ENCODE results near the gene SASS6. TPM values are rescaled to one million over a fixed set of nuclear protein-coding genes. Genes with fewer than 3 reads are reported as not detected.

The SASS6 gene
- total and polyA plus RNA-seq, 10 of the 15 experiments (the other 5 are each of a cell fraction or from before 2014, with no cell fraction given) = 6.6 to 17.9 (median 10.2) TPM

GRCh38 chr1:100132566-100133477, at the start of gene SASS6, which contains the start of gene TRMT13 (continued):
- TF ChIP-seq CHD4 (IDR thresholded peaks at IDR 0.05) (no peak), GATAD2B (conservative IDR thresholded peaks at IDR 0.05; ENCODE audit: low read depth) (peak; percentile 84), HSF1 (IDR thresholded peaks at IDR 0.05; ENCODE audit: low read depth, low read length) (no peak), CBX3 (IDR thresholded peaks at IDR 0.05; ENCODE audit: borderline replicate concordance, low read depth) (no peak), RCOR1 (conservative IDR thresholded peaks at IDR 0.05; ENCODE audit: low read depth, low read length) (0 out of 2 replicates have a peak, but pooled peaks have one; percentile 42), ZZZ3 (IDR thresholded peaks at IDR 0.05; ENCODE audit: control insufficient read depth, insufficient read length, low read depth) (no peak), FOS (IDR thresholded peaks at IDR 0.05; ENCODE audit: borderline replicate concordance, extremely low read depth, insufficient read length) (no peak), BCLAF1 (IDR thresholded peaks at IDR 0.05) (no peak), IRF4 (IDR thresholded peaks at IDR 0.05; ENCODE audit: low read depth, low read length) (no peak), BACH1 (IDR thresholded peaks at IDR 0.05; ENCODE audit: borderline replicate concordance) (no peak), USF1 (IDR thresholded peaks at IDR 0.05; ENCODE audit: borderline replicate concordance, extremely low read length, insufficient read depth, low read depth, low read length) (no peak), RAD21 (IDR thresholded peaks at IDR 0.05; ENCODE audit: insufficient read depth, low read depth, low read length) (no peak), ZNF274 (IDR thresholded peaks at IDR 0.05; ENCODE audit: insufficient read depth, insufficient read length) (no peak), ELK1 (IDR thresholded peaks at IDR 0.05; ENCODE audit: low read depth, low read length) (peak; percentile 88), HDGF (IDR thresholded peaks at IDR 0.05) (no peak), CBX5 (IDR thresholded peaks at IDR 0.05; ENCODE audit: low read depth) (peak; percentile 83), RAD51 (IDR thresholded peaks at IDR 0.05) (peak; percentile 14; the same call in 1 of the 2 replicates), IKZF2 (IDR thresholded peaks at IDR 0.05) (peak; percentile 68), NKRF (conservative IDR thresholded peaks at IDR 0.05) (peak; percentile 99), POLR2AphosphoS2 (IDR thresholded peaks at IDR 0.05; ENCODE audit: low read depth, low read length) (no peak), NRF1 (conservative IDR thresholded peaks at IDR 0.05; ENCODE audit: low read depth, low read length) (no peak)

Data from GM12878 (cell line).